ENCODE data around the gene NPHP4.
"Not testable (repeated sequence)": the region's sequence is repeated elsewhere in the genome, so short reads cannot be mapped to it uniquely, and the experiment has no call there.

The NPHP4 gene

GRCh38 chr1:5907966-5908365 lies 84.3 kb downstream of the NPHP4 start:
- no peak for DNase-seq

- no peak for DNase-seq
These were observed 84.8 kb downstream of the NPHP4 start for GRCh38 chr1:5907386-5907785.

- DNase-seq = no peak
These were observed 85.3 kb downstream of the NPHP4 start for GRCh38 chr1:5906966-5907365.

- DNase-seq = no peak
These were observed 86.1 kb downstream of the NPHP4 start for GRCh38 chr1:5906116-5906515.

GRCh38 chr1:5905436-5905835 lies 86.8 kb downstream of the NPHP4 start:
- DNase-seq = no peak

- DNase-seq = no peak
These were observed 87.7 kb downstream of the NPHP4 start for GRCh38 chr1:5904551-5904950.

GRCh38 chr1:5903680-5904079 lies 88.5 kb downstream of the NPHP4 start:
- no peak for DNase-seq

GRCh38 chr1:5903031-5903430 lies 89.2 kb downstream of the NPHP4 start:
- DNase-seq = no peak

- no peak for DNase-seq
These were observed 90.4 kb downstream of the NPHP4 start for GRCh38 chr1:5901841-5902240.

- no peak for DNase-seq
These were observed 91.1 kb downstream of the NPHP4 start for GRCh38 chr1:5901150-5901549.

GRCh38 chr1:5898266-5898665 lies 94.0 kb downstream of the NPHP4 start:
- DNase-seq = no peak

- DNase-seq = no peak
These were observed 95.2 kb downstream of the NPHP4 start for GRCh38 chr1:5896706-5897660.

- no peak for DNase-seq
These were observed 96.5 kb downstream of the NPHP4 start for GRCh38 chr1:5895446-5896406.

GRCh38 chr1:5893699-5894278 lies 98.4 kb downstream of the NPHP4 start:
- not testable (repeated sequence) for DNase-seq

- DNase-seq = no peak
These were observed 99.9 kb downstream of the NPHP4 start for GRCh38 chr1:5892329-5892728.

GRCh38 chr1:5891736-5892135 lies 100.5 kb downstream of the NPHP4 start:
- no peak for DNase-seq

GRCh38 chr1:5891137-5891536 lies 101.1 kb downstream of the NPHP4 start:
- DNase-seq = no peak

GRCh38 chr1:5890346-5891106 lies 101.7 kb downstream of the NPHP4 start:
- DNase-seq = no peak

- DNase-seq = no peak
These were observed 102.3 kb downstream of the NPHP4 start for GRCh38 chr1:5889901-5890300.

- DNase-seq = no peak
These were observed 102.8 kb downstream of the NPHP4 start for GRCh38 chr1:5889462-5889861.

GRCh38 chr1:5888606-5889211 lies 103.5 kb downstream of the NPHP4 start:
- DNase-seq = no peak

GRCh38 chr1:5887971-5888361 lies 104.3 kb downstream of the NPHP4 start:
- no peak for DNase-seq
